DND-41 (cell line): Measurements from ENCODE around the gene KCNJ6.

ENCODE experiments used
- EZH2 ChIP-seq: IDR thresholded peaks from 3 replicates; pipeline ENCODE4 v1.6.1; 2012; ENCODE audit warnings: borderline replicate concordance, low read depth, mild to moderate bottlenecking, moderate library complexity, low read length, inconsistent platforms; ENCODE audit not compliant: severe bottlenecking
- TF ChIP-seq, protein P1 (sequence below): IDR thresholded peaks from 2 replicates; pipeline ENCODE4 v1.5.1; 2012; ENCODE audit warnings: borderline replicate concordance, low read length, moderate library complexity, mild to moderate bottlenecking; ENCODE audit not compliant: poor library complexity, severe bottlenecking; ENCODE audit errors: extremely low read depth

DNA sequence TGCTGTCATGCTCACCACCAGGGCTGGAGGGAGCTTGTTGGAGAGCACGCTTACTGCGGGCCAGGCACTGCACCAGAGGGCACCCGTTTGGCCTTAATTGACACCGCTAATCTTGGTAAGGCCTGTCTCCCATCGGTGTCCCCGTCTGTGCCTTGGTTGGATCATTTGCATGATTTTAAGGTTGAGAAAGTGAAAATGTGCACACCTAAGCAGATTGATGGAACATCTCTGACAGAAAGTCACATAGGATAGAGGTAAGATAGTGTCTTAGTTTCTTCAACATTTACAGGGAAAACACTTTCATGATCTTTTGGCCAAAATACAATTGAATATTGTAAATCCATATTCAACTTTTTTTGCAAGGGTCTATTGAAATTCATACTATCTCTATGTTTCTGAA is 255.5 kb downstream of the KCNJ6 start:
- TF ChIP-seq, protein P1, sequence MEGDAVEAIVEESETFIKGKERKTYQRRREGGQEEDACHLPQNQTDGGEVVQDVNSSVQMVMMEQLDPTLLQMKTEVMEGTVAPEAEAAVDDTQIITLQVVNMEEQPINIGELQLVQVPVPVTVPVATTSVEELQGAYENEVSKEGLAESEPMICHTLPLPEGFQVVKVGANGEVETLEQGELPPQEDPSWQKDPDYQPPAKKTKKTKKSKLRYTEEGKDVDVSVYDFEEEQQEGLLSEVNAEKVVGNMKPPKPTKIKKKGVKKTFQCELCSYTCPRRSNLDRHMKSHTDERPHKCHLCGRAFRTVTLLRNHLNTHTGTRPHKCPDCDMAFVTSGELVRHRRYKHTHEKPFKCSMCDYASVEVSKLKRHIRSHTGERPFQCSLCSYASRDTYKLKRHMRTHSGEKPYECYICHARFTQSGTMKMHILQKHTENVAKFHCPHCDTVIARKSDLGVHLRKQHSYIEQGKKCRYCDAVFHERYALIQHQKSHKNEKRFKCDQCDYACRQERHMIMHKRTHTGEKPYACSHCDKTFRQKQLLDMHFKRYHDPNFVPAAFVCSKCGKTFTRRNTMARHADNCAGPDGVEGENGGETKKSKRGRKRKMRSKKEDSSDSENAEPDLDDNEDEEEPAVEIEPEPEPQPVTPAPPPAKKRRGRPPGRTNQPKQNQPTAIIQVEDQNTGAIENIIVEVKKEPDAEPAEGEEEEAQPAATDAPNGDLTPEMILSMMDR, result no peak
- TF ChIP-seq EZH2, result no peak
